Sigmoid colon (tissue), 4 donors: ENCODE measurements around the gene F8A1.
"Not testable (repeated sequence)": the region's sequence is repeated elsewhere in the genome, so short reads cannot be mapped to it uniquely, and the experiment has no call there.

ENCODE experiments used
- POLR2AphosphoS5 ChIP-seq, 4 donors: sonication (generic); formaldehyde crosslinking; IDR thresholded peaks; one replicate each; pipeline ENCODE4 v1.6.1; 2017; ENCODE audit warnings: antibody characterized with exemption in 4 of 4
- TF ChIP-seq, protein P1 (sequence below), 4 experiments: fragments of 450-650 bp in 3 of 4; fragments of 200-600 bp in 1 of 4; IDR thresholded peaks; one replicate each; pipeline ENCODE4 v1.5.1; 2016 to 2019; ENCODE audit warnings: antibody characterized with exemption in 4 of 4, mild to moderate bottlenecking in 3 of 4, moderate library complexity in 2 of 4

DNA sequence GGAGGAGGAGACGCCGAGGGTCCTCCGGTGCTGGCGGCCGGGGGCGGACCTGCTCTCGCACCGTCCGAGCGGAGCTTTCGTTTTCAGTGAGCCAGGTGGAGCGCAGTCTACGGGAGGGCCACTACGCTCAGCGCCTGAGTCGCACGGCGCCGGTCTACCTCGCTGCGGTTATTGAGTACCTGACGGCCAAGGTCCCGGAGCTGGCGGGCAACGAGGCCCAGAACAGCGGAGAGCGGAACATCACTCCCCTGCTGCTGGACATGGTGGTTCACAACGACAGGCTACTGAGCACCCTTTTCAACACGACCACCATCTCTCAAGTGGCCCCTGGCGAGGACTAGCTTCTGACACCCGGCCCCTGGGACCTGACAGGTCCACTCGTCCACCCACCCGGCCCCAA, 1.1 kb upstream of the F8A1 start:
- TF ChIP-seq, protein P1, sequence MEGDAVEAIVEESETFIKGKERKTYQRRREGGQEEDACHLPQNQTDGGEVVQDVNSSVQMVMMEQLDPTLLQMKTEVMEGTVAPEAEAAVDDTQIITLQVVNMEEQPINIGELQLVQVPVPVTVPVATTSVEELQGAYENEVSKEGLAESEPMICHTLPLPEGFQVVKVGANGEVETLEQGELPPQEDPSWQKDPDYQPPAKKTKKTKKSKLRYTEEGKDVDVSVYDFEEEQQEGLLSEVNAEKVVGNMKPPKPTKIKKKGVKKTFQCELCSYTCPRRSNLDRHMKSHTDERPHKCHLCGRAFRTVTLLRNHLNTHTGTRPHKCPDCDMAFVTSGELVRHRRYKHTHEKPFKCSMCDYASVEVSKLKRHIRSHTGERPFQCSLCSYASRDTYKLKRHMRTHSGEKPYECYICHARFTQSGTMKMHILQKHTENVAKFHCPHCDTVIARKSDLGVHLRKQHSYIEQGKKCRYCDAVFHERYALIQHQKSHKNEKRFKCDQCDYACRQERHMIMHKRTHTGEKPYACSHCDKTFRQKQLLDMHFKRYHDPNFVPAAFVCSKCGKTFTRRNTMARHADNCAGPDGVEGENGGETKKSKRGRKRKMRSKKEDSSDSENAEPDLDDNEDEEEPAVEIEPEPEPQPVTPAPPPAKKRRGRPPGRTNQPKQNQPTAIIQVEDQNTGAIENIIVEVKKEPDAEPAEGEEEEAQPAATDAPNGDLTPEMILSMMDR (IDR thresholded peaks at IDR 0.05): not testable (repeated sequence)
- not testable (repeated sequence) for TF ChIP-seq POLR2AphosphoS5 (IDR thresholded peaks at IDR 0.05)
